DMS79 treated with DMSO at 0.1 percent for 48 hours (cell line): ENCODE data around the gene DGKH.

Source experiments
- DNase-seq: peaks from one replicate; lab custom pipeline; 2025; lab: John Stamatoyannopoulos, UW

The DGKH gene

GRCh38 chr13:42233726-42234125 lies 185.3 kb downstream of the DGKH start:
- no peak for DNase-seq

DNA sequence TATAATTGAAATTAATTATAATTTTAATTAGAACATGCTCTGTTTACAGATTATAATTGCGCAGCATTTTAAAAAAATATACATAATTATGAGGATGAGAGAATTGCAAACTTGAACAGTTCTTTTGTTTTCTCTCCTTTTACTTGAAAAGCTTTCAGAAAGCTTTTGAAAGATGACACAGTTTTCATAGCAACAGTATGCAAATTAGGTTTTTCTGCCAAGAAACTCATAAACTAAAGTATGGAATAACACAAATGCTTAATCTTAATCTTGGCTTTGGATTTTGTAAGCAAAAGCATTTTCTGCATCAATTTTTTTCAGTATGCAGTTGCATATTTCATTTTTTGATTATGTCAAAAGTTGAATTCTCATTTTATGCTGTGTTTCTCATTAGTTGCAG lies 190.7 kb downstream of the DGKH start:
- no peak for DNase-seq

DNA sequence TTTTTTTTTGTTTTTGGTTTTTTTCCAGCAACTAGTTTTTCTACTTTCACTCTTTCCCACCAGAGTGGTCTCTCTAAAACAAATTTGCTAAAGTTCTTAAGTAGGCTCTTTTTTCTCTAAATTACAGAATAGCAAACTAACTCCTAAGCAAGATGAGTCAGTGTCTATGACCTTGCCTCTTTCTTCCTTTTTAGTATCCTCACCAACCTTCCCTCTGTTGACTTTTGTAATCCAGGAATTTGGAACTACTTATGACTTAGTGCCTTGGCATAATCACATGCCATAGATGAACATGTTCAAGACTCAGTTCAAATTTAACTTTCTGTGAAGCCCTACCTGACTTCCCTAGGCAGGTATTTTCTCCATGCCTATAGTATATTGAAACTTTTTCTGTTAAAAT lies 191.2 kb downstream of the DGKH start:
- DNase-seq: no peak

- no peak for DNase-seq
Observed at GRCh38 chr13:42246541-42246940, 198.1 kb downstream of the DGKH start.

DNA sequence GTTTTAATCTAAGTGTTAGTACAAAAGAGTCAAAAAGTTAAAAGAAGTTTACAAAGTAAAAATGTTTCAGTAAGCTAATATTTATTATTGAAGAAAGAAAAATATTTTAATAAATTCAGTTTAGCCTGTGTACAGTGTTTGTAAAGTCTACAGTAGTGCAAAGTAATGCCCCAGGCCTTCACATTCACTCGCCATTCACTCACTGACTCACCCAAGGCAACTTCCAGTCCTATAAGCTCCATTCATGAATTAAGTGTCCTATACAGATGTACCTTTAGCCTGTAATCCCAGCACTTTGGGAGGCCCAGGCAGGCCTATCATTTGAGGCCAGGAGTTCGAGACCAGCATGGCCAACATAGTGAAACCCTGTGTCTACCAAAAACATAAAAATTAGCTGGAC lies 199.4 kb downstream of the DGKH start:
- no peak for DNase-seq

GRCh38 chr13:42255886-42256285 lies 207.4 kb downstream of the DGKH start:
- DNase-seq: no peak

- DNase-seq: no peak
Observed at GRCh38 chr13:42258747-42259146, 210.3 kb downstream of the DGKH start.

DNA sequence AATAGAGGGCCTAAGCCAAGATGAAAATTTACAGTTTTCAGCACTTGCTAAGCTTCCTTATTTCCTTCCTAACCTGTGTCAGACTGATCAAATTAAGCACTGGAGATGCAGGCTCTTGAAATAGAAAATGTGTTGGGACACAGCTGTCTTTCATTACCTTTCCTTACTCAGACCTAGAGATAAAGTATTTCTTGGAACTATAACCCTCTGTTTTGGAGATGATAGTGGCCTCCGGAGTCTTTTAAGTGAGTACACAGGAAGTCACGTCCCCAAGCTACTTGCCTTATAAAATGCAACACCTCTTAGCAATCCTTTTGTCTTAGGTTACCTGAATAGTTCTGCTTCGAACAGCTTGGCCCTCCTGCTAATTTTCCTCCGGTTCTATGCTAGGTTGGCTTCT lies 211.1 kb downstream of the DGKH start:
- DNase-seq: no peak

DNA sequence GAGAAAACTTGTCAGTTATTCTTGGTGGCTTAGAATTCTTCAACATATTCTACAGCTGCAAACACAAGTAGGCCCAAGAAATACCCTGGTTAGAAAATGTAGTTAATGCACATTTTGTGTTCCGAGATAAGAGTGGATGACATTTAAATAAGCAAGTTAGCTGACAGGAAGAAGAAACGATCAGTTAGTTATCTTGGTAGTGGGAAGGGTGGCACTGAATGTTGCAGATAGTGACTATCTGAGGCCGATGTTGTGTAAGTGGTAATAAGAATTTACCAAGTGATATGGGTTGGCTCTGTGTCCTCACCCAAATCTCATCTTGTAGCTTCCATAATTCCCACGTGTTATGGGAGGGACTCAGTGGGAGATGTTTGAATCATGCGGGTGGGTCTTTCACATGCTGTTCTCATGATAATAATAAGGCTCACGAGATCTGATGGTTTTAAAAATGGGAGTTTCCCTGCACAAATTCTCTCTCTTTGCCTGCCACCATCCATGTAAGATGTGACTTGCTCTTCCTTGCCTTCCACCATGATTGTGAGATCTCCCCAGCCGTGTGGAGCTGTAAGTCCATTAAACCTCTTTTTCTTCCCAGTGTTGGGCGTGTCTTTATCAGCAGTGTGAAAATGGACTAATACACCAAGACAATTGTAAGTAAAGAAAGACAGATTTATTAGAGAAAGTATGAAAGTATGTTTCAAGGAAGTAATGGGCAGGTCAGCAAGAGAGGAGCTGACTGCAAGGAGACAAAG lies 212.6 kb downstream of the DGKH start:
- no peak for DNase-seq

DNA sequence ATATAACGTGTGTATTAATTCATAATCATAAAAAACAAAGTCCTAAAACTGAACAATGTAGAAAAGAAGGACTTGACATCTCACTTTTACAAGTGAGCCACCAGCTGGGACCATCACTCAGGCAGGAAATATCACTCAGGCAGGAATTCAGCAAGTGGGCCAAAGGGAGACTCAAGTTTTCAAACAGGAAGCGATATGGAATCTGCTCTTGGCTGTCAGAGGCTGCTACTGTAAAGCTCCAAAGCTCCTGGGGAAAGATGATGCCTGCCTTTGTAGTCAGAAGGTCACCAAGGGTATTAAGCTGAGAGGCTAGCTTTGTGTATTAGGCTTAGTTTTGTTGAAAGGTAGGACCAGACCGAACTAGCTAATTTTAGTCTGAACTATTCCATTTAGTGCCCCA lies 218.0 kb downstream of the DGKH start:
- DNase-seq: no peak

GRCh38 chr13:42270160-42270856 lies 221.9 kb downstream of the DGKH start:
- no peak for DNase-seq

GRCh38 chr13:42270857-42271215 lies 222.4 kb downstream of the DGKH start:
- no peak for DNase-seq

- peak; percentile 91 for DNase-seq
Observed at GRCh38 chr13:42271337-42272114, 223.1 kb downstream of the DGKH start.

GRCh38 chr13:42272115-42272803 lies 223.8 kb downstream of the DGKH start, which contains the start of gene AKAP11:
AKAP11 (plus strand) TSS chr13:42272152; CDS start chr13:42286349, 14,197 bp downstream.
- peak; percentile 33 for DNase-seq

DNA sequence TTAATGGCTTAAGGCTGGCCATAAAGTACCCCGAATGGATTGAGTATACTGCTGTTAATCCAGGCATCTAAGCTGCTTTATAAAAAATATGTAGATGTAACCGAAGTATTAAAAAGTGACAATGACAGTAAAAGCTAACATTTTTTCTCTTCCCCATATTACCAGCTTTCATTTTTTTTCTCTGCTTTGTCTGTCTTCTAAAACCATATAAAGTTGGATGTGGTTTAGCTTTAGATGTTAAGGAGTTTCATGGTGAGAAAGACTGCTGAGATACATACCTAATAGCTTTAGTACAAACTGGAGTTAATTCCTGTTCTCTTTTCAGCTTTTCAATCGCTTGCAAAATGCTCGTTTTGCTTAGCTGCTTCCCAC lies 224.3 kb downstream of the DGKH start:
- DNase-seq: no peak

GRCh38 chr13:42274386-42275097 lies 226.1 kb downstream of the DGKH start:
- no peak for DNase-seq

DNA sequence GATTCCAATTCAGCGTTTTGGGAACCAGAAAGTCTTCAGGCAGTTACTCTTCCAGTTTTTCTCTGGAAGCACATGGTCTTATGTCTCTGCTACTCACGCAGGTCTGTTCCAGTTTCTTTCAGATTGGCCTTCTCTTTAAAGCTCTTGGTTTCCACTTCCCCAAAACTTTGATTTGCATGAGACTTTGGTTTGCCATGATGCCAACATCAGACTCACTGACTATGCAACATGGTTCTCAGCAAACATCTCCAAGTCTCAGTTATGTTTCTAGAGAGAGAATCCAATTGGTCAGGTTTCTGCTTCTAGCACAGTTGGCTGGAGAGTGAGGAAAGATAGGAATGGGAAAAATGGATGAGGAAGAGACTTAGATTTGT lies 226.6 kb downstream of the DGKH start:
- no peak for DNase-seq

GRCh38 chr13:42275506-42275905 lies 227.1 kb downstream of the DGKH start:
- no peak for DNase-seq

- DNase-seq: no peak
Observed at GRCh38 chr13:42276683-42277082, 228.2 kb downstream of the DGKH start.

DNA sequence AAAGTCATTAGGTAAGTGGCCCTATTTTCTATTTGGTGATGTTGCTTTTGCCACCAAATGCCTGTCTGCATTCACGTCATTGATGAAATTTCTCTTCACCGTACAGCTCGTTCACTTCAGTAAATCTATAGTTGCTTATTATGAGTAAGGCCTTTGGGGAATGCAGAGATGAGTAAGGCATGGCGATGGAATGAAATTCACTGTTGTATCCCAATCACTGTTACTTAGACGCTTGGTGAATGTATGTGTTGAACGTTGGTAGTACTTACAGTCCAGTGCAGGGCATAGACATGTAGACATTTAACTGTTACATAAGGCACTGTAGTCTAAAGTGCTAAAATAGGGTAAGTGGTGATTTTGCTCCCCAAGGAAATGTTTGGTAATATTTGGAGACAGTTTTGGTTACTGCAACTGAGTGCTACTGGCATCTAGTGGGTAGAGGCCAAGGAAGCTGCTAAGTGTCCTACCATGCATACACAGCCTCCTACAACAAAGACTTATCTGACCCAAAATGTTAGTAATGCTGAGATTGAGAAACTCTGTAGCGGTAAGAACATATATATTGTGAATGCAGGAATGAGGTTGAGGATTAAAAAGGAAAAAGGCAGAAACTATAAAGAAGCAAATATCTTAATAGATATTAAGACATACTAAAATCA lies 229.3 kb downstream of the DGKH start:
- no peak for DNase-seq

- DNase-seq: no peak
Observed at GRCh38 chr13:42279080-42279479, 230.6 kb downstream of the DGKH start.
